ENCODE results near the gene B3GALT6. TPM values are rescaled to one million over a fixed set of nuclear protein-coding genes. Genes with fewer than 3 reads are reported as not detected.

Gene B3GALT6
- total RNA-seq, 1 experiment from 2014 or later, result 27.1 TPM

- TF ChIP-seq, protein P1, sequence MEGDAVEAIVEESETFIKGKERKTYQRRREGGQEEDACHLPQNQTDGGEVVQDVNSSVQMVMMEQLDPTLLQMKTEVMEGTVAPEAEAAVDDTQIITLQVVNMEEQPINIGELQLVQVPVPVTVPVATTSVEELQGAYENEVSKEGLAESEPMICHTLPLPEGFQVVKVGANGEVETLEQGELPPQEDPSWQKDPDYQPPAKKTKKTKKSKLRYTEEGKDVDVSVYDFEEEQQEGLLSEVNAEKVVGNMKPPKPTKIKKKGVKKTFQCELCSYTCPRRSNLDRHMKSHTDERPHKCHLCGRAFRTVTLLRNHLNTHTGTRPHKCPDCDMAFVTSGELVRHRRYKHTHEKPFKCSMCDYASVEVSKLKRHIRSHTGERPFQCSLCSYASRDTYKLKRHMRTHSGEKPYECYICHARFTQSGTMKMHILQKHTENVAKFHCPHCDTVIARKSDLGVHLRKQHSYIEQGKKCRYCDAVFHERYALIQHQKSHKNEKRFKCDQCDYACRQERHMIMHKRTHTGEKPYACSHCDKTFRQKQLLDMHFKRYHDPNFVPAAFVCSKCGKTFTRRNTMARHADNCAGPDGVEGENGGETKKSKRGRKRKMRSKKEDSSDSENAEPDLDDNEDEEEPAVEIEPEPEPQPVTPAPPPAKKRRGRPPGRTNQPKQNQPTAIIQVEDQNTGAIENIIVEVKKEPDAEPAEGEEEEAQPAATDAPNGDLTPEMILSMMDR (conservative IDR thresholded peaks at IDR 0.05), result no peak
Observed at GRCh38 chr1:1225913-1226312, 6.1 kb upstream of the B3GALT6 start.

More at GRCh38 chr1:1225913-1226312, 6.1 kb upstream of the B3GALT6 start:
- no CpG with 5 or more reads among the region's 18 CpGs for WGBS (ENCODE audit: extremely low coverage, insufficient read length, low lambda C conversion rate)
- Histone ChIP-seq H3K23ac (ENCODE audit: insufficient read length, low read depth, low read length) (no peak overlapping the region), H3K79me2 (ENCODE audit: insufficient read depth, low read length) (peaks cover 2% of the 10 kb centered on the region; the same call in 1 of the 2 replicates), H2BK20ac (ENCODE audit: low read depth, low read length, poor library complexity, severe bottlenecking) (no peak overlapping the region), H3K27me3 (ENCODE audit: insufficient read depth, low read length) (no peaks in the 10 kb centered on the region), H3K56ac (ENCODE audit: insufficient read length, low read depth, low read length) (no peak overlapping the region), H3K14ac (ENCODE audit: insufficient read depth, low read length) (no peak overlapping the region), H4K8ac (replicated peaks; ENCODE audit: insufficient read length, low read depth, low read length) (no peak overlapping the region), H3K18ac (ENCODE audit: insufficient read length, low read depth, low read length) (no peak overlapping the region), H3K9ac (ENCODE audit: extremely low read depth, insufficient read length, low read length) (no peak overlapping the region), H3K9me3 (ENCODE audit: control insufficient read depth, low read depth, low read length) (no peaks in the 10 kb centered on the region), H2AFZ (ENCODE audit: low read length) (no peak overlapping the region), H4K5ac (ENCODE audit: insufficient read length, low read depth, low read length) (no peak overlapping the region), H2AK5ac (ENCODE audit: insufficient read length, low read length) (no peak overlapping the region), H2BK15ac (ENCODE audit: low read depth, low read length) (no peak overlapping the region), H3K79me1 (ENCODE audit: insufficient read depth, low read depth, low read length, poor library complexity, severe bottlenecking) (peaks cover 2% of the 10 kb centered on the region), H2BK12ac (ENCODE audit: insufficient read length, low read depth, low read length) (no peak overlapping the region), H4K91ac (ENCODE audit: insufficient read length, low read depth, low read length) (no peak overlapping the region), H3K4me1 (ENCODE audit: insufficient read depth, low read length) (no peaks in the 10 kb centered on the region), H2BK120ac (ENCODE audit: low read depth, low read length, poor library complexity, severe bottlenecking) (no peak overlapping the region), H3K27ac (ENCODE audit: insufficient read length, low read depth, low read length) (no peak overlapping the region), H3T11ph (ENCODE audit: low read length) (no peak overlapping the region), H2BK5ac (ENCODE audit: insufficient read length, low read length) (no peak overlapping the region), H4K20me1 (ENCODE audit: control insufficient read depth, insufficient read depth, insufficient read length) (no peaks in the 10 kb centered on the region), H3K4me2 (ENCODE audit: insufficient read depth, insufficient read length, low read length) (no peak overlapping the region), H3K4ac (ENCODE audit: low read depth, low read length) (no peak overlapping the region), H3K23me2 (ENCODE audit: insufficient read length, low read depth, low read length, poor library complexity, severe bottlenecking) (peaks cover under 1% of the 10 kb centered on the region)
- no peak overlapping the region for H3K4me3 Mint-ChIP-seq
- H3K9me3 Mint-ChIP-seq, result no peaks in the 10 kb centered on the region
- no peaks in the 10 kb centered on the region for H3K27me3 Mint-ChIP-seq (ENCODE audit: low read depth)
- H3K27ac Mint-ChIP-seq, result peak overlapping the region in 1 of 3 experiments; percentile 5; a peak in 2 of 7 replicates
- peaks cover 3 to 5% of the 10 kb centered on the region in 2 experiments for H3K4me1 Mint-ChIP-seq
- H3K36me3 Mint-ChIP-seq (ENCODE audit: insufficient read depth in 1 of 3, low read depth in 3 of 3), result peaks cover 26 to 62% (median 51%) of the 10 kb centered on the region in 3 experiments
- no peak for DNase-seq

Data from H9 (cell line).